ENCODE measurements around the gene IQSEC1.

- TF ChIP-seq POLR2AphosphoS5 (IDR thresholded peaks at IDR 0.05) (no peak), CTCF (IDR thresholded peaks at IDR 0.05) (no peak)
Measured at GRCh38 chr3:12862387-12862786, 210.8 kb downstream of the IQSEC1 start.

Data from sigmoid colon (tissue), 4 donors.